ENCODE measurements around the gene COL15A1. TPM values are rescaled to one million over a fixed set of nuclear protein-coding genes. Genes with fewer than 3 reads are reported as not detected.

COL15A1 gene
- total and polyA plus RNA-seq, 2 of the 8 experiments (the other 6 are each of a cell fraction or from before 2014, with no cell fraction given): 0.12 to 0.15 TPM

DNA sequence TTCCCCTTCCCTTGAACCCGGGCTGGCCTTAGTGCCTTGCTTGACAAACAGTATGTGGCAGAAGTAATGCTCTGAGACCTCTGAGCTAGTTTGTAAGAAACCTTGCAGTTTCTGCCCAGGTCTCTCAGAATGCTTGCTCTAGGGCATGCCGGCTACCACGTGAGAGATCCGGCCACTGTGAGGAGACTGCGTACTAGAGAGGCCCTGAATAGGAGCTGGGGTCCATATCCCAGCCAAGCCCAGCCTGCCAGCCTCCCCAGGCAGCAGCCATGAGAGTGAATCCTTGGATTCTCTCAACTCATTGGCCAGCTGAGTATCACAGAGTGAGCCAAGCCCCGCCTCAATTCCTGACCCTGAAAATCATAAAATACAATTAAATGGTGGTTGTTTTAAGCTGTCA is 16.0 kb upstream of the COL15A1 start (continued):
- TF ChIP-seq CHD7 (IDR thresholded peaks at IDR 0.05; ENCODE audit: insufficient replicate concordance, low read length) (no peak), JUND (IDR thresholded peaks at IDR 0.05; ENCODE audit: low read length) (no peak), NRF1 (IDR thresholded peaks at IDR 0.05; ENCODE audit: low read depth, low read length) (no peak), TAF1 (IDR thresholded peaks at IDR 0.05; ENCODE audit: low read depth, low read length) (no peak), SP2 (IDR thresholded peaks at IDR 0.05; ENCODE audit: low read length) (no peak), RAD21 (IDR thresholded peaks at IDR 0.05 in 1 of 2, conservative IDR thresholded peaks at IDR 0.05 in 1 of 2; ENCODE audit: low read depth in 2 of 2, low read length in 2 of 2) (no peak), SP1 (IDR thresholded peaks at IDR 0.05; ENCODE audit: low read depth, low read length) (no peak)

All from H1 (cell line).